Measurements from ENCODE around the gene KLHDC7B.
A peak's percentile ranks its signal among the peaks of the same experiment; 100 is the strongest.

The KLHDC7B gene

GRCh38 chr22:50545522-50546325 is at the start of gene KLHDC7B:
Gene KLHDC7B (plus strand): TSS chr22:50545899. CDS start chr22:50546244, 345 bp downstream.
- no peak for DNase-seq

- no peak for DNase-seq
Observed at GRCh38 chr22:50497093-50497492, 48.6 kb upstream of the KLHDC7B start.

GRCh38 chr22:50498322-50498890 is 47.3 kb upstream of the KLHDC7B start:
- peak; percentile 60 for DNase-seq

GRCh38 chr22:50500452-50500851 is 45.2 kb upstream of the KLHDC7B start:
- no peak for DNase-seq

GRCh38 chr22:50502096-50502495 is 43.6 kb upstream of the KLHDC7B start:
- no peak for DNase-seq

- no peak for DNase-seq
Observed at GRCh38 chr22:50502628-50503474, 42.8 kb upstream of the KLHDC7B start.

- DNase-seq, result no peak
Observed at GRCh38 chr22:50503475-50504145, 42.1 kb upstream of the KLHDC7B start.

GRCh38 chr22:50504369-50505211 is 41.1 kb upstream of the KLHDC7B start:
- DNase-seq, result no peak

- DNase-seq, result no peak
Observed at GRCh38 chr22:50505276-50505775, 40.4 kb upstream of the KLHDC7B start.

GRCh38 chr22:50505776-50506610 is 39.7 kb upstream of the KLHDC7B start:
- no peak for DNase-seq

GRCh38 chr22:50506611-50507420 is 38.9 kb upstream of the KLHDC7B start:
- no peak for DNase-seq

GRCh38 chr22:50507421-50507990 is 38.2 kb upstream of the KLHDC7B start, which contains the start of gene LMF2:
Gene LMF2 (minus strand): TSS chr22:50507702. CDS start chr22:50507675, 27 bp downstream.
- DNase-seq, result peak; percentile 81

GRCh38 chr22:50507991-50508884 is 37.5 kb upstream of the KLHDC7B start, which contains the start of gene NCAPH2:
Gene NCAPH2 (plus strand): TSS chr22:50508224. CDS start chr22:50508338, 114 bp downstream.
- DNase-seq, result peak; percentile 96

- DNase-seq, result no peak
Observed at GRCh38 chr22:50508897-50509296, 36.8 kb upstream of the KLHDC7B start.

- no peak for DNase-seq
Observed at GRCh38 chr22:50513175-50513574, 32.5 kb upstream of the KLHDC7B start.

- DNase-seq, result no peak
Observed at GRCh38 chr22:50516068-50516467, 29.6 kb upstream of the KLHDC7B start.

- no peak for DNase-seq
Observed at GRCh38 chr22:50516891-50517290, 28.8 kb upstream of the KLHDC7B start.

Data from retina (tissue), 1 donor.